CMK (cell line): Measurements from ENCODE around the gene DPP9.

Experiments used
- DNase-seq: peaks from one replicate; pipeline ENCODE4 v3.0.0-alpha.2; 2010; ENCODE audit warnings: low read depth

Gene DPP9

DNA sequence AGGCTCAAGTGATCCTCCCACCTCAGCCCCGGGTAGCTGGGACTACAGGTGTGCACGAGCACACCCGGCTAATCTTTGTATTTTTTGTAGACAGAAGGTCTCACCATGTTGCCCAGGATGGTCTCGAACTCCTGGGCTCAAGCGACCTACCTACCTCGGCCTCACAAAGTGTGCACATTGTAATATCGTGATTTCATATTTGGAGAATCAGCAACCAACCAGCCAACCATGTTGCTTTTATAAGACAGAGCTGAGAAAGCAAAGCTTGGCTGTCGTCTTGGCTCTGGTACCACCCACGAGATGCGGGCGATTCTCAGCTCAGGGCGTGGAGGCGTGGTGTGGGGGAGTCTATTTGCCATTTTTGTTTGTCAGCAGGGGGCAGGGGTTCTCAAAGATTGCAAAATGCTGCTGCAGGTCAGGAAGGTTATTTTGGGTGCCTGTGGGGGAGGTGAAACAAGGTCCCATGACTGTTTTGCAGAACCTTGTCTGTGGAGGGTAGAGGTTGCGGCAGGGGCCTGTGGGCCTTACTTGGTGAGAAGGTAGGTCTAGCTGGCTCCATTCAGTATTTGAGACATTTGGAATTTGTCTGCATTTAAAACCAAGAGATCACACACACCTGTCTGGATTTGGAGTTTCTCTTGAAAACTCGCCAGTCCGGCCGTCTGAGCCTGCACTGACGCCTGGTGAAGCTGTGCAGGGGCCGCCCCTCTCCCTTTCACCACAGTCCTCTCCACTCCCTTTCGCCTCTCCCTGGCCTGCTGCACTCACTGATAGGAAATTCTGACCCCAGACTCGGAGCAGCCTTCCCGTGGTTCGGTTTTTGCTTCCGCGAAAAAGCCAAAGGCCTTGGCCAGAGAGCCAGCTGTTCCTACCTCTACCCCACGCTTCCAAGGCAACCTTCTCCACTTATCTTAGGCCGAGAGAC is 68.9 kb downstream of the DPP9 start:
- no peak for DNase-seq

DNA sequence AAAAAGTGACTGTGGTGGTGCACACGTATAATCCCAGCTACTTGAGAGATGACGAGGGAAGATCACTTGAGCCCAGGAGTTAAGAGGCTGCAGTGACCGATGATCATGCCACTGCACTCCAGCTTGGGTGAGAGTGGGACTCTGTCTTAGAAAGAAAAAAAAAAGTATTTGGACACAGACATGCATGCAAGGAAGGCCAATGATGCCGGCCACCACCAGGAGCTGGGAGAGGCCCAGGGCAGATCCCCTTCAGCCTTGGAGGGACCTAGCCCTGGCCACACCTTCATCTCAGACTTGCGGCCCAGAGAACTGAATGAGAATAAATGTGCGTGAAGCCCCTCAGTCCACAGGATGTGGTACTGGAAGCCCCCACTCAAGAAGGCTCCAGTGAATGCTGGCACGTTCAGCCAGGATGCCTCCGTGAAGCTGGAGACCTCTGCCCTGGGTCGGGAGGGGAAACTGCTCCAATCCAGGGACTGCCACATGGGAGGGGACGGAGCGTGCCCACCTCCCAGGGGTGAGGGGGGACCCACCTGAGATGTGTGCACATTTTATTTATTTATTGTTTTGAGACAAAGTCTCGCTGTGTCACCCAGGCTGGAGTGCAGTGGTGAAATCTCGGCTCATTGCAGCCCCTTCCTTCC is 69.7 kb downstream of the DPP9 start:
- no peak for DNase-seq

DNA sequence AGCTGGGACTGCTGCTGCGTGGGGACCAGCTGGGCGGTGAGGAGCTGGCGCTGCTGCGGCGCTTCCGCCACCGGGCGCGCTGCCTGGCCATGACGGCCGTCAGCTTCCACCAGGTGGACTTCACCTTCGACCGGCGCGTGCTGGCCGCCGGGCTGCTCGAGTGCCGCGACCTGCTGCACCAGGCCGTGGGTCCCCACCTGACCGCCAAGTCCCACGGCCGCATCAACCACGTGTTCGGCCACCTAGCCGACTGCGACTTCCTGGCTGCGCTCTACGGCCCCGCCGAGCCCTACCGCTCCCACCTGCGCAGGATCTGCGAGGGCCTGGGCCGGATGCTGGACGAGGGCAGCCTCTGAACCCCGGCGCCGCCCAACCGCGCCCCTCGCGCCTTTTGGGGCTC is 71.6 kb downstream of the DPP9 start:
- no peak for DNase-seq

DNA sequence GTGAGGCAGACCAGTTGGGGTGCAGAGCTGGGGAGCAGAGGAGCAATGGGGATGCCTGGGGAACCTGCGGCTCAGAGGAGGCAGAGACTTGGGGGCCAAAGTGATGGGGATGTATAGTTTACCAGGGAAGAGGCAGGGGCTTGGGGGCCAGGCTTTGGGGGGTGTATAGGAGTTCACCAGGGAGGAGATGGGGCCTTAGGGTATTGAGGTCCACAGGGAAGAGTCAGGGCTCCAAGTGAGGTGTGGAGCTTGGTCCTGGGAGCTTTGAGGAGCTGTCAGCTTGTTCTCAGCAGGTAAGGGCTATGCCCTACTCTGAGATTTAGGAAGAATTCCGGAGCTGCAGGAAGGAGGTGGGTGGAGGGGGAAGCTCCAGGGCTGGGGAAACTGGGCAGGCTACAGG is 73.5 kb downstream of the DPP9 start:
- no peak for DNase-seq

DNA sequence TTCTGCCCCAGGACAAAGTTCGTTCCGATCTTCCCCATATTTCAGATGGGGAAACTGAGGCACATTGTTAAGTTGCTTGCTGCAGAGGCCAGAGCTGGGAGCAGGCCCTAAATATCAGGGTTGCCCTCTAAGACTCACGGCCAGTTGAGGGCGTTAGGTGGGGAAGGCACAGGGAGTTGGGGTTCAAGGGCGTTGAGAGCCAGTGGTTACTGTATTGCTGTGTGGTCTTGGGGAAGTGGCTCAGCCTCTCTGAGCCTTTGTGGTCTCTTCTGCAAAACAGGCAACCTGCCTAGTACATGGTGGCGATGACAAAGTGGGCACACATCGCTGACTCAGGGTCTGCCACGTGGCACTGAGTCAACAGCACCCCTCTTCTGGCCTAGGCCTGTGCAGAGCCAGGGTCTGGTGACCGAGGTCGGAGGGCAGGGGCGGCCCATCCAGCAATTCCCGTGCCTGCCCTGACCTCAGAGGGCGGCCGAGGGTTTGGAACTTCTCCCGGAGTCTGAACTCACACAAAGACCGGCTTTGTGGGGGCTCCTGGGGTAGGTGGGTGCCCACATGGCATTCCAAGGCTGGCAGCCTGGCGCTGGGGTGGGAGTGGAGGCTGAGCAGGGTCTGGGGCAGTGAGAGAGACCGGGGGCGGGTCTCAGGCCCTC is 74.1 kb downstream of the DPP9 start:
- no peak for DNase-seq

DNA sequence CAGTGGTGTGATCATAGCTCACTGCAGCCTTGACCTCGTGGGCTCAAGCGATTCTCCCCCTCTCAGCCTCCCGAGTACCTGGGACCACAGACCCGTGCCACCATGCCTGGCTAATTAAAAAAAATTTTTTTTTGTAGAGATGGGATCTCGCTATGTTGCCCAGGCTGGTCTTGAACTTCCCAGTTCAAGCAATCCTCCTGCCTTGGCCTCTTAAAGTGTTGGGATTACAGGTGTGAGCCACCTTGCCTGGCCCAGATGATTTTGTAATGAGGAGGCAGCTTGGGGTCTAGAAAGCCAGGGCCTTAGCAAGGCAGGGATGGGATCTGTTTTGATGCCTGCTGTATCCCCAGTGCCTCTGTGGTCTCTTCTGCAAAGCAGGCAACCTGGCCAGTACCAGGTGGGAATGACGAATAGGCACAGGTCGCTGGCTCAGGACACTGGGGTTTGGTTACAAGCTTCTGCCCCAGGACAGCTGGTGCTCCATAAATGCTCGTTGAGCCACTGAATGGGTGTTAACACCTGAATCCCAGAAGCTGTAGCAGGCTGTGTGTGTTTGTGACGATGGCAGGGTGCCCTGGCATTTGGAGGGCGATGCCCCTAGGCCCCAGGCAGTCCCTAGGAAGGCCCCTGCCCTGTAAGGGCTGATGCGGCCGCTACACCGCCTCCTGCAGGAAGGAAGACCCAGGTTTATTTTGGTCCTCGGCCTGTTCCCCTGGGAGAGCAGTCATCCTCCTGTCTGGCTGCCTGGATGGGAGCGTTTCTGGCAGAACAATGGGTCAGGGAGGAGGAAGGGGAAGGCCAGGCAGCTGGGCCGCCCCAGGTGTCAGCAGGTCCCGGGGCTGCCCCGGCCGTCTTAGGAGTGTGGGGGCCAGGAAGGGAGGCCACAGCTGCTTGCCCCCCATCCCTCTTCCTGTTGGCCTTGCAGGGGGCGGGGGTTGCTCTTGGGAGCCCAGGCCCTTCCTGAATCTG is 75.7 kb downstream of the DPP9 start:
- no peak for DNase-seq

DNA sequence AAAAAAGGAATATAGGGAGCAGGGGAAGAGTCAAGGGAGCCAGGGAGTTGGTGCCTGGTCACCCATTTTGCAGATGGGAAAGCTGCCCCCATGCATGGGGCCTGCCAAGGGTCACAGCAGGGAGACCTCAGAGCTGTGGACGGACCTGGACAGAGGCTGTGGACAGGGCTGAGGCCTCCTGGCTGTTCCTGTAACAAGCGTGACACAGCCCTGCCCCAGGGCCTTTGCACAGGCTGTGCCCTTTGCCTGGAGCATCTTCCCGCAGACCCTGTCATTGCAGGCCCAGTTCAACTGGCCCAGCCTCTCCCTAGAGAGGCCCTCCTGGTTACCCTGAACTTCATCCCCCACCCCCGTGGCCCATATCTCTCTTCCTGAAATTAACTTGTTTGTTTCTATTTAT is 77.9 kb downstream of the DPP9 start:
- DNase-seq, result no peak

DNA sequence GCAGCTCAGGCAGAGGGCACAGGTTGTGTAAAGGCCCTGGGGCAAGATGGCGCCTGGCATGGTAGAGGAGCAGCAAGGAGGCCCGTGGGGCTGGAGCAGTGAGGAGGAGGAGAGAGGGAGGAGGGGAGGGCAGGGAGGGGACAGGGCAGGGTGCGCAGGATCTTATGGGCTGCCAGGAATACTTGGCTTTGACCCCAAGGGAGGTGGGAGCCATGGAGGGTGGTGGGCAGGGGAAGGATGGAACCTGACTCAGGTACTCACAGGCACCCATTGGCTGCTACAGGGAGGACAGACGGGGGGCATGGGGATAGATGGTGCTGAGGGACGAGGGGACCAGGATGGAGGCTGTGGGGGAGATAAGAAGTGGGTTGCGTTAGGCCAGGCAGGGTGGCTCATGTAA is 81.0 kb downstream of the DPP9 start:
- DNase-seq, result no peak

DNA sequence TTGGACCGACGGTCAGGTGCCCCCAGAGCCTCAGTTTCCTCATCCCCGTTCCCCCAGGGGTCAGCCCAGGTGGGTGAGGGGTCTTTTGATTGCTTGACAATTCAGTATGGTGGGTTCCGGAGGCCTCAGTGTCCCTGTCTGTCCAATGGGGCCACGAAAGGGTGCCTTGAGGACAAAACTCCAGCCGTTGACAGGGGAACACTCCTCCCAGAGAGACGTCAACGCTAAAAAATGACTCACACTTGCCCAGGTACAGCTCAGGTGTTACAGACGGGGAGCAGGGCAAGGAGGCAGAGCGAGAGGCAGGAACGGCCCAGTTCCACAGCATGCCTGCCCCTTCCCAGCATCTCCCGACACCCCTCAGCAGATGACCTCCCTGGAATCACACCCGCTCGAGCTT is 82.5 kb downstream of the DPP9 start:
- DNase-seq, result no peak

DNA sequence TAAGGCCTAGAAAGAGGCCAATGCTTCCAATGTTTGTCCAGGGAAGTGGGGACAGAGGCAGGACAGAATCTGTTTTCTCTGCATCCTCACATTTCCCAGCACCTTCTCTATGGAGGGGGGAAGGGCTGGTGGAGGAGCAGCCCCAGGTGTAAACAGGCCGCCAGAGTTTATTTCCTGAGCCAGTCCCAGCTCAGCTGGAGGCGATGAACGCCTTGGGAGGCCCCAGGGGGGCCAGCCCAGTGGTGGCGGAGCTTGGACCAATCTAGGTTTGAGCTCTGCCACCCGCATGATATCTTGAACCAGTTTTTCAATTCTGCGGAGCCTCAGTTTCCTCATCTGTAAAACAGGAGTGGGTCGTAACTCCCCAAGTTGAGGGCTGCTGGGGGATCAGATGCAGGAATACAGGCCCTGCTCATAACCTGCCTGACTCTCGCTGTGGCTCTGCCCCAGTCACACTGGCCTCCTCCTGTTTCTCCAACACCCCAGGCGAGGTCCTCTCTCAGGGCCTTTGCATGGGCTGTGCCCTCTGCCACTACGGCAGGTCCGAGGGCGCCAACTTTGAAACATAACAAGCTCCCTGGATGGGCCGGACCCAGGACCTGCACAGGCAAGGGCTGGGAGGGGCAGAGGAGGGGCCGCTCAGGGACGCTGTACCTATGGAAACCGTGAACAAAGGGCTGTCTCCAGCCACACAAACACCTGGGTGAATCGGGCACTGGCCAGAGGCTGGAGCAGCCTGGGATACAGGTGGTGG is 83.2 kb downstream of the DPP9 start:
- DNase-seq, result no peak

DNA sequence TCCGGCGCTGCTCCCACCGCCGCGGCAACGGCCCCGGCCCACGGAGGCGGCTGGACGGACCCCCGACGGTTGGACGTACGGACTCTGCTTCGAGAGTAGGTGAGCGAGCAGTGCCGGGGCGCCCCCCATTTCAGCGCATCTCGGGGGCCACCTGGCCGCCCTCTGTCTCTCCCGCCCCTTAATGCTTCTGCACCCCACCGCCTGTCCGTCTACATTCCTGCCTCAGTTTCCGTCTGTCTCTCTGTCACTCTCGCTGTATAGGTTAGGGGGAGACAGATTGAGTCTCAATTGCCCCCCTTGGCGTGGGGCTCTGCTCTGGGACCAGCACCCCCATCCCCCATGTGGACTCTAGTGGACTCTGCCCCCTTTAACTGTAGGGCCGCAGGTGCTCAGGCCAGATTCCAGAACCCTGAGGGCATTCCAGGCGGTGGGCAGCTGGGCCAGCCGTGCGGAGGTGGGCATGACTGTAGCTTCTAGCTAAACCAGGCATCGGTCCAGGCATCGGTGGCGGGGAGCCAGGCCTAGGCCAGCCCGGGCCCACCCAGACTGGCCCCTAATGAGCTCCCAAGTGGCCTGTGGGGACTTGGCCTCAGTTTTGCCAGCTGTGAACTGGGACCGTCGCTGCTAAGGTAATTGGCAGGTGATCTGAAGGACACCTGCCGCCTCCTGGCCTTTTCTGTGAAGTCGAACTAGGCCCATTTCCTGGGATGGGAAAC is 84.0 kb downstream of the DPP9 start:
- no peak for DNase-seq

DNA sequence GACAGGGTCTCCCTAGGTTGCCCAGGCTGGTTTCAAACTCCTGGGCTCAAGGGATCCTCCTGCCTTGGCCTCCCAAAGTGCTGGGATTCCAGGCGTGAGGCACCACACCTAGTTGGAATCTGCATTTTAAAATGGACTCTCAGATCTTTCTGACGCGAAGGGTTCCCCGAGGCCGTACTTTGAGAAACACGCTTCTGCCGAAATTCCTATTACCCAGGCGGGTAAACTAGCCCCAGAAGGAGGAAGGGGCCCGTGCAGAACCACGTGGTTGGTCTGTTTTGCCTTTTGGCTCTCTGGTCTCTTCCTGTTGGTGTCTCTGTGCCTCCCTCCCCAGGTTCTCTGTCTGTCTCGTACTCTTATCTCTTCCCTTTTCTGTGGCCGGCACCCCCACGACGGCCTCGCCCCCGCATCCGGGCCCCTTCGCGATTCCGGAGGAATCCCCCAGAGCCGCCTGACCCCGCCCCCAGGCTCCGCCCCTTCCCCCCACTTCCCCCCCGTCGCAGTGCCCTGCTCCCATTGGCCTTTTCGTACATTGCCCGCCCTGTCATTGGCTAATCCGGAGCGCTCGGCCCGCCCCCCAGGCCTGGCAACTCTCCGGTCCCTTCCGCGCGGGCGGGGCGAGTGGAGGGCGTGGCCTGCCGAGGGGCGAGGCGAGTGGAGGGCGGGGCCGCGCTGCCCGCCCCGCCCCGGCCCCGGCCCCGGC is 84.7 kb downstream of the DPP9 start, which contains the start of gene TNFAIP8L1:
TNFAIP8L1 (plus strand) TSS at position 689 of the 703 bp plus-strand sequence. CDS start 12,354 bp downstream, outside the sequence.
- peak; percentile 95 for DNase-seq

DNA sequence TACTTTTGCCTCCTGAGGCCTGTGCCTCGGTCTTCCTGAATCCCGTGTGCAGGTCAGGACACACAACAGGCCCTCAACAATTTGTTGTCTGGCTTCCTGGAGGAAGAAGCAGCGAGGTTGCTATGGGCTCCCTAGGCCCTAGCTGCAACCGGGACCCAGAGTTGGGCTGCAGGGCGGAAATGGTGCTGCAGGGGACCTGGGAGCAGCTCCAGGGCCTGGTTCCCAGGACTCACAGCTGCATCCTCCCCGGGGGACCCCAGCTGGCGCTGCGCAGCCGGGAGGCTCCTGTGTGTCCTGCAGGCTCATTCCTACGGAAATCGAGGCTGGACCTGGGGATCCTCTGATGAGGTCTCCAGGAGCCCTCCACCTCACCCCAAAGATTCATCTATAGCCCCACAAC is 85.3 kb downstream of the DPP9 start:
- no peak for DNase-seq

DNA sequence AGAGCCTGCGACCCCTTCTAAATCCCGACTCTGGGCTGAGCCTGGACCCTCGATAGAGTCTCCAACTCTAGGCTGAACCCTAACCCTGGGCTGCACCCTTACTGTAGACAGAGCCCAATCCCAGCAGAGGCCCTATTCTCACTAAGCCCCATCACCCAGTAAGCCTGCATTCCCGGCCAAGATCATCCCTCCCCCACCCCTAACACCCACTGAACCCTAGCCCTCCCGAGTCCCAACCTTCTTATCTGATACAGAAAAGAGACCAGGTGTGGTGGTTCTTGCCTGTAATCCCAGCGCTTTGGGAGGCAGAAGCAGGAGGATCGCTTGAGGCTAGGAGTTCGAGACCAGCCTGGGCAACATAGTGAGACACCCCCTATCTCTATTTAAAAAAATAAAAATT is 86.9 kb downstream of the DPP9 start:
- no peak for DNase-seq

DNA sequence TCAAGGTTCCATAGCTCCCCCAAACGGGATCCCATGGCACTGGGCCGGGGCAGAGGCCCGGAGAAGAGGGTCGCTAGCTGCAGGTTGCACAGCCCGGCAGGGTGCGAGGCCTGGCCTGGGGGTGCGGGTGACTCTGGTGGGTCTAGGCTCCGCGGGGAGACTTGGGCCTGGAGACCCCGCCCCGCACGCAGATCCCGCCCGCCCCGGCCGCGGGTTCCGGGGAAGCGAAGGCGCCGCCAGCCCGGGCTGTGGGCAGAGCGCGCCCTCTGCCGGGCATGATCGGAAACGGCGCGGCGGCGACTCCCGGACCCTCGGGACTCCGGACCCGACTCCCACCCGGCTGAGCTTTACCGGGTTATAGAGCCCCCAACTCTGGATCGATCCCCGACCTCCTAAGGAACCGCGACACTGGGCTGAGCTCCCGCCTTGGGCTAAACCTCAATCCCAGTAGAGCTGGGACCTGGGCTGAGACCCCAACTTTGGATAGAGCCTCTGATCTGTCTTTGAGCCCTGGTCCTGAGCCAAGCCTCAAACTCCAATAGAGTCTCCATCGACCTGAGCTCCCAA is 87.4 kb downstream of the DPP9 start:
- DNase-seq, result no peak

DNA sequence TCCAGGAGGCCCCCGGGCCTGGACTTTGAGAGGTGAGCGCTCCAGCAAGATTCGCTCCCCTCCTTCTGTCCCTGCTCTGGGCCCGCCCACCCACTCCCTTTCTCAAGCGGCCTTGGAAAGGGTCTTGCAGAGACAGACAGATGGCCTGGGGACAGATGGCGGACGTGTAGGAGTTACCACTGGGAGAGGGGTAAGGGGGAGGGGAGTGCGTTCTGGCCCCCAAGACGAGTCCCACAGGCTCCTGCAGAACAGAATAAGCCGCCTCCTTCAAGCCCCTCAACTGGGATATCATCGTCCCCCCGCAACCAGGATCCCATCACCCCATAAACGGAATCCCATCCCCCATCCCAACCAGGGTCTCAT is 87.9 kb downstream of the DPP9 start:
- no peak for DNase-seq

DNA sequence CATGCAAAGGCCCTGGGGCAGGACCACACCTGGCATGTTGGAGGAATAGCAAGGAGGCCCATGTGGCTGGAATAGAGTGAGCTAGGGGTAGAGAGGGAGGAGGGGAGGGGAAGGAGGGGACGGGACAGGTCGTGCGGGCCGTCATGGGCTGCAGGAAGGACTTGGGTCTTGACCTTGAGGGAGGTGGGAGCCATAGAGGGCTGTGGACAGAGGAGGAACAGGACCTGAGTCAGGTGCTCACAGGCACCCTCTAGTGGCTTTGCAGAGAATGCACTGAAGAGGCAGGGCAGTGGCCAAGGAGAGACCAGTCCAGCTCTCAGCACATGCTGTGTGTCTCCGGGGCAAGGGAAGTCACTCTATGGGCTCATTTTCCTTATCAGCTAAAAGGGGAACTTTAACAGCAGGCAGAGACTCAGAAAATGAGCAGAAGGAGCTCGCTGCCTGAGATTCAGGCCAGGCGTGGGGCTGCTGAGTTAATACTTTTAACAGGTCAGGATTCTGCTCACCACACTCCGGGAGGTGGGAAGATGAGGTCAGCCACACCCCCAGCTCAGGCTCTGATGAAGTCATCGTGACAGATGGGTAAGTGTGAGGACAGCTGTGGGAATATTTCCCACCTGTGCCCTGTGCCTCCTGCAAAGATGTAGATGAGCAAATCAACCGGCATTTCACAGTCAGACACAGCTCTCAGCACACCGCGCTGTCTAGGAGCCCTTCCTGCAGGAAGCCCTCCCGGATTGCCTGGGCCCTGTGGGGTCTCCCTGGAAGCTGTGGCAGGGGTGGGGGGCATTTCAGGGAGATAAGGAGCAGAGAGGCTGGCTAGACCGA is 90.3 kb downstream of the DPP9 start:
- peak; percentile 89 for DNase-seq
